ENCODE results near the gene NOSTRIN.

GRCh38 chr2:168884975-168885374 is 82.5 kb downstream of the NOSTRIN start:
- TF ChIP-seq EZH2 (IDR thresholded peaks at IDR 0.05; ENCODE audit: low read length) (no peak), CTCF (optimal IDR thresholded peaks at IDR 0.05 in 1 of 3, IDR thresholded peaks at IDR 0.05 in 1 of 3, conservative IDR thresholded peaks at IDR 0.05 in 1 of 3; ENCODE audit: extremely low read depth in 1 of 3, insufficient read depth in 2 of 3, low read length in 3 of 3) (peak in 1 of 3 experiments; percentile 1)

Data from keratinocyte (primary cell).